IMR-90 (cell line): ENCODE data around the gene RAB26.
"Not testable (repeated sequence)": the region's sequence is repeated elsewhere in the genome, so short reads cannot be mapped to it uniquely, and the experiment has no call there.

ENCODE experiments used
- CTCF ChIP-seq: conservative IDR thresholded peaks from 2 replicates; pipeline ENCODE4 v1.5.1; 2012; ENCODE audit warnings: mild to moderate bottlenecking, low read depth, low read length, improper control_type of control experiment
- MAFK ChIP-seq: IDR thresholded peaks from 2 replicates; pipeline ENCODE4 v1.6.1; 2012; ENCODE audit warnings: low read depth, low read length, improper control_type of control experiment
- NFE2L2 ChIP-seq: fragments of 150-350 bp; IDR thresholded peaks from 2 replicates; pipeline ENCODE4 v1.6.1; 2016; ENCODE audit warnings: low read depth, mild to moderate bottlenecking, low read length
- POLR2A ChIP-seq: IDR thresholded peaks from 2 replicates; pipeline ENCODE4 v1.6.1; 2012; ENCODE audit warnings: mild to moderate bottlenecking, low read depth, low read length
- RFX5 ChIP-seq: IDR thresholded peaks from 2 replicates; pipeline ENCODE4 v1.8.0; 2012; ENCODE audit warnings: low read depth, mild to moderate bottlenecking, low read length, moderate library complexity
- USF2 ChIP-seq: fragments of 150-350 bp; IDR thresholded peaks from 2 replicates; pipeline ENCODE4 v1.6.1; 2017; ENCODE audit warnings: mild to moderate bottlenecking, antibody characterized with exemption, low read length, low read depth

GRCh38 chr16:2107791-2108125, 40.7 kb upstream of the RAB26 start:
- TF ChIP-seq POLR2A, CTCF, USF2, RFX5, MAFK, NFE2L2: not testable (repeated sequence)
